Progenitor cell of endocrine pancreas (in vitro differentiated cells): Measurements from ENCODE around the gene ILKAP. TPM values are rescaled to one million over a fixed set of nuclear protein-coding genes. Genes with fewer than 3 reads are reported as not detected.

ENCODE experiments used
- DNase-seq: peaks from one replicate; pipeline ENCODE4 v3.0.0; 2021; ENCODE audit warnings: low spot score; ENCODE audit not compliant: unreplicated experiment
- H3K27ac Mint-ChIP-seq: 2 replicates; pipeline ENCODE4 v1.8.0; 2021; ENCODE audit warnings: mild to moderate bottlenecking, moderate library complexity, mixed read lengths
- H3K27me3 Mint-ChIP-seq: 2 replicates; pipeline ENCODE4 v1.8.0; 2021; ENCODE audit warnings: mixed read lengths
- H3K36me3 Mint-ChIP-seq: 2 replicates; pipeline ENCODE4 v1.8.0; 2022; ENCODE audit warnings: mixed read lengths; ENCODE audit not compliant: insufficient read depth
- H3K4me1 Mint-ChIP-seq: 2 replicates; pipeline ENCODE4 v1.8.0; 2021; ENCODE audit warnings: low read depth, mixed read lengths
- H3K4me3 Mint-ChIP-seq: 2 replicates; pipeline ENCODE4 v1.8.0; 2021; ENCODE audit warnings: low read depth, mild to moderate bottlenecking, moderate library complexity, mixed read lengths
- H3K9me3 Mint-ChIP-seq: 2 replicates; pipeline ENCODE4 v1.8.0; 2021; ENCODE audit warnings: low read depth, mixed read lengths
- CTCF ChIP-seq: fragments of 200-600 bp; sonication (generic); IDR thresholded peaks from one replicate; pipeline ENCODE4 v1.5.0; 2021; ENCODE audit warnings: antibody characterized with exemption, mild to moderate bottlenecking; ENCODE audit not compliant: unreplicated experiment
- total RNA-seq: library from RNA; stranded (reverse); gene quantifications from 2 replicates; pipeline ENCODE4 v1.2.1, GENCODE V29; 2021

ILKAP gene
- total RNA-seq, 1 donor from 2014 or later = 56.3 TPM

- no peaks in the 10 kb centered on the region for H3K9me3 Mint-ChIP-seq
- H3K27ac Mint-ChIP-seq = no peak overlapping the region
- TF ChIP-seq CTCF = no peak
- no peaks in the 10 kb centered on the region for H3K36me3 Mint-ChIP-seq
- peaks cover 8% of the 10 kb centered on the region for H3K27me3 Mint-ChIP-seq
- H3K4me3 Mint-ChIP-seq = no peak overlapping the region
- H3K4me1 Mint-ChIP-seq = no peaks in the 10 kb centered on the region
- no peak for DNase-seq
Observed at GRCh38 chr2:238122287-238123217, 80.9 kb downstream of the ILKAP start.

- no peak for DNase-seq
- no peak overlapping the region for H3K27ac Mint-ChIP-seq
Observed at GRCh38 chr2:238121511-238122286, 81.8 kb downstream of the ILKAP start.

GRCh38 chr2:238120463-238121298, 82.8 kb downstream of the ILKAP start:
- Mint-ChIP-seq H3K36me3 (no peaks in the 10 kb centered on the region), H3K4me1 (no peaks in the 10 kb centered on the region), H3K27me3 (peaks cover 12% of the 10 kb centered on the region), H3K9me3 (no peaks in the 10 kb centered on the region), H3K4me3 (no peak overlapping the region), H3K27ac (no peak overlapping the region)
- TF ChIP-seq CTCF = peak; percentile 39
- DNase-seq = no peak

More at GRCh38 chr2:238121511-238122286, 81.8 kb downstream of the ILKAP start:
- TF ChIP-seq CTCF = no peak
- Mint-ChIP-seq H3K36me3 (no peaks in the 10 kb centered on the region), H3K4me1 (no peaks in the 10 kb centered on the region), H3K9me3 (no peaks in the 10 kb centered on the region), H3K4me3 (no peak overlapping the region), H3K27me3 (peaks cover 12% of the 10 kb centered on the region)

Other genes starting within 250 kb of the ILKAP start
- gene UBE2F, start 236.7 kb downstream of the ILKAP start, total RNA-seq = 38.6 and 47.9 TPM in 2 replicates
- 49.2 and 55.1 TPM in 2 replicates for gene SCLY, start 142.7 kb downstream of the ILKAP start, total RNA-seq
- gene ESPNL, start 103.4 kb downstream of the ILKAP start, total RNA-seq = 0.31 and 0.40 TPM in 2 replicates
- 0.07 and 0.13 TPM in 2 replicates for gene KLHL30, start 65.0 kb downstream of the ILKAP start, total RNA-seq
- gene ERFE, start 44.7 kb downstream of the ILKAP start, total RNA-seq = 0.91 and 1.3 TPM in 2 replicates
- gene HES6, start 36.3 kb upstream of the ILKAP start, total RNA-seq = 64.2 and 64.7 TPM in 2 replicates
- 14.3 and 20.2 TPM in 2 replicates for gene PER2, start 84.9 kb upstream of the ILKAP start, total RNA-seq
- gene TRAF3IP1, start 116.8 kb upstream of the ILKAP start, total RNA-seq = 26.1 and 27.0 TPM in 2 replicates
- gene ASB1, start 223.2 kb upstream of the ILKAP start, total RNA-seq = 42.3 and 46.8 TPM in 2 replicates